Upper lobe of left lung (tissue), 4 donors: ENCODE measurements around the gene GJD4.

Experiments used
- CTCF ChIP-seq, 6 experiments: fragments of 450-650 bp in 4 of 6; fragments of 200-600 bp in 2 of 6; sonication (generic) in 2 of 6; IDR thresholded peaks; one replicate each; pipeline ENCODE4 v1.5.1; 2016 to 2019; ENCODE audit warnings: antibody characterized with exemption in 6 of 6
- POLR2AphosphoS5 ChIP-seq, 2 donors: sonication (generic); formaldehyde crosslinking; IDR thresholded peaks; one replicate each; pipeline ENCODE4 v1.5.1; 2017; ENCODE audit warnings: antibody characterized with exemption in 2 of 2

- no peak for TF ChIP-seq POLR2AphosphoS5 (IDR thresholded peaks at IDR 0.05)
- no peak for TF ChIP-seq CTCF (IDR thresholded peaks at IDR 0.05)
Observed at GRCh38 chr10:35572583-35572982, 32.6 kb upstream of the GJD4 start.
